ENCODE data around the gene AKT1S1.

AKT1S1 gene

GRCh38 chr19:49907745-49908446 is 30.7 kb upstream of the AKT1S1 start:
- no peak for DNase-seq

DNA sequence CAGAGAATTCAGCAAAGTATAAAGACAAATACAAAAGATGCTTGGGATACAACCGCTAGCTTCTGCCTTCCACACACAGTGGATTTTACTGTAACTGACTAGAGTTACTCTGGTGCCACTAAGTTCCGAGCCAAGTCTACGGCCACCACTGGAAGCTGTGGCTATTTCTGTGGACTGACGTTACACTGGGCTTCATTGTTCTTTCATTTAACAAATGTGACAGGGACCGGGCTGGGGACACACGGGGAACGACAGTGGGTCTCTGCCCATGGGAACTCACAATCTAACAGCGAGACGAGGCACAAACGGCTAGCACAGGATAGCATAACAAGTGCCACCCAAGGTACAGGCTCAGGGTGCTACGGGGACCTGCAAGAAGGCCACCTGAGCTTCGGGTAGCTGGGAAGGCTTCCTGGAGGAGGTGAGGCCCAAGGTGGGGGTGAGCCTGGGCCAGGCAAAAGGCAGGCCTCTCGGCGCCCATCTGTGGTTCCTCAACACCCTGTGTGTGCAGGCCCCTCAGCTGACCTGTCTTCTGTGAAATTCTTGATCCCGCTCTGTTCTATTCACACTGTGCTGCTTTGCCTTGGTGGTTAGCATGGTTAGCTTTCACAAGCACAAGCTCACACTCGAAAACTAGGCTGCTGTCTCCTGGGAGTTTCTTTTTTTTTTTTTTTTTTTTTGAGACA is 29.9 kb upstream of the AKT1S1 start:
- no peak for DNase-seq

DNA sequence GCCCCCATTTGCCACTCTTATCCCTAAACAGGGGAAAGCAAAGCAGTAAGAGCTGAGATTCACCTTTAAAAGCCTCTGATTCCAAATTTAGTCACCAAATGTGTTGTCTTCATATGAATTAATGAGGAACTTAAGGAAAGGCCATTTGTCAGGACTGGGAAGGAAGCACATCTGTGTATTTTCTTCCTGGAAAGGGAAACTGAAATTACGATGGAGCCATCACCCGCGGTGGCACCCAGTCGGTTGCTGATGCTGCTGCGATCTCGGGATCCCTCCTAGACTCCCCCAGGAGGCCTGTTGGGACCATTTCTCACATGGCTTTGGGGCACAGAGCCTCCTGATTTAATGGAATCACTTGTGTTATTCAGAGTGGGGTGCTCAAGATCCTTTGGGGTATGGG is 27.0 kb upstream of the AKT1S1 start:
- DNase-seq, result no peak

GRCh38 chr19:49896863-49897621 is 19.9 kb upstream of the AKT1S1 start, which contains the start of gene IL4I1:
IL4I1 (minus strand) TSS chr19:49896887; CDS start chr19:49896160, 727 bp downstream.
- peak; percentile 65 for DNase-seq

DNA sequence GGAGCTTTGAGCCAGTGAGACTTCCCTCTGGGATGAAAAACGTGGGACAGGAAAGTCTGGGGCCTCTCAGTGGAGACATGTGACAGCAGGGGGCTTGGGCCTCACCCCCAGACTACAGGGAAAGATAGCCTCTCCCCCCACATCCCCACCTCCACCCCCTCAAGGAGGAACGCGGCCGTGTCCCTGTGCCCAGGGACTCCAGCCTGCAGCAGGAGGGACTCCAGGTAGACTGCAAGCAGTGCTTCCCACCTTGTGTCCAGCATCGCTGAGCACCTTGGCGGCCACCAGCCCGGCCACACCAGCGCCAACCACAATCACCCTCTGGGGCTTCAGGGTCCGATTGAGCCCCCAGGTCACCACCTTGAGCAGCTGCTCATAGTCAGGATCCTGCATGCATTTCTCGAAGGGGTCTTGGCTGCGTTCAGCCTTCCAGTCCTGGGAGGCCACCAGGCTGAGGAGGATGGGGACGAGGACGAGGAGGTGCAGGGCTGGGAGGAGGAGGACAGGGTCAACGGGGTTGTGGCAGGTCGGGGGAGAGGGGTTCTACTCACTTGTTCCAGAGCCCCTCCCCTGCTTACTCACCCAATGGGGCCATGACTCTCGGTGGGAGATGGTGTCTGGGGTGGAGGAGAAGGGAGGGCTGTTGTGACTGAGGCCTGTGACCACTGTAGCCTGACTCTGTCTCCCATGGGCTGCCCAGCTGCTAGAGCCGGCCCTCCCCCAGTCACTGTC is 18.6 kb upstream of the AKT1S1 start:
- no peak for DNase-seq

DNA sequence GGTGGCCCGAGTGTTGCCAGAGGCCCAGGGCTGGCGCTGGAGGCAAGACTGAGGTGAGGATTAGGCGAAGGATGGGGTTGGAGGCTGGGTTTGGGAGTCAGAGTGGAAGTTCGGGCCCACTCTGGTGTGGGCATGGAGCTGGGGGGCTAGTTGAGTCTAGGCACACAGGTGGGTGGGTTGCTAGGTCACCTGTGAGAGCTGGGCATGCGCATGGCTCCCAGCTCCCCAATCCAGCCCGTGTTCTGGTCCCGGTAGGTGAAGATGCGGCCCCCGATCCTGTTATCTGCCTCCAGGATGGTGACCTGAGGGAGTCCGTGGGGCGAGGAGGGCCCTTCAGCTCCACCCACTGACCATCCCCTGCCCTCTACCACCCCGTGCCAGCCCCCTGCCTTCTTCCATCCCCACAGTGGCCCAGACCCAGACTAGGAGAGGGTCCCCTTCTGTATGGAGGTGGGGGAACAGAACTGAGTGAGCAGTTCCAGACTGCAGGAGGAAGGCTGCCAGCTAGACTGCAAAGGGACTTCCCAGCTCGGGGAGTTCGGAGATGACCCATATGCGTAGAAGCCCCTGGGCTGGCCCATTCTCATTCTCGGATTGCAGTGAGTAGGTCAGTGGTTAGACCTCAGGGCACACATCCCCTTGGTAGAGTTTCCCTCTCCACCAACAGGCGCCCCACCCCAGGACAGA is 17.9 kb upstream of the AKT1S1 start:
- DNase-seq, result peak; percentile 27

- DNase-seq, result no peak
These were observed 17.0 kb upstream of the AKT1S1 start for GRCh38 chr19:49894011-49894664.

DNA sequence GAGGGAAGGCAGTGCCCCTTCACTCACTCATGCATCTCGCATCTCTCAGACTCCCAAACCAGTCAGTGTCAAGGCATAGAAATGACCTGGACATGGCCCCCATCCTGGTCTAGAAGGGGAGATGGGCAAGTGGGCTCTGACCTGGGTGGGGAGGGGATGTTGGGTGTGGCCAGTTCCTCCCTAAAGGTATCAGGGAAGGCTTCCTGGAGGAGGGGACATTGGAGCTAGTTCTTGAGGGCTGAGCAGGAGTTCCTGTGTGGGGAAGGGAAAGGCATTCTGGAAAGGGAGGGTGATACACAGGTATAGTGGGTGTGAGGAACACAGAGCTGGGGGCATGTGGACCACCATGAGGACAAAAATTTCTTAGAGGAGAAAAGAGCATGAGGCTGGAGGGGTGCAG is 15.6 kb upstream of the AKT1S1 start:
- DNase-seq, result no peak

DNA sequence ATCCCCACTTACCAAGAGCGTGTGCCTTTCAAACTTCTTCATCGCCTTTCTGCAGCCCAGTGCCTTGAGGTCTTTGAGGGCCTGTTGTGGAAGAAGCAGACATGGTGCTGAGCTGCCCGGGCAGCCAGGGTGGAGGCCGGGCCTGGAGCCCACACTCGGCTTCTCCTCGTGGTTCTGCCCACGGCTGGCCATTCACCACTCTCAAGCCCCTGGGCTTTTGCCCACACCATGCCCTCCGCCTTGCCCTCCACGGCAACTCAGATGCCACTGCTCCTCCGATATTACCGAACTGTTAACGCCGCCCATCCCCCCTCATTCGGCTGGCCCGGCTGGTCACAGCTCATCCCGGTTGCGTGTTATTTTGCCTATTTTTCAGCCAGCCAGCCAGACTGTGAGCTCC is 14.2 kb upstream of the AKT1S1 start:
- DNase-seq, result no peak

DNA sequence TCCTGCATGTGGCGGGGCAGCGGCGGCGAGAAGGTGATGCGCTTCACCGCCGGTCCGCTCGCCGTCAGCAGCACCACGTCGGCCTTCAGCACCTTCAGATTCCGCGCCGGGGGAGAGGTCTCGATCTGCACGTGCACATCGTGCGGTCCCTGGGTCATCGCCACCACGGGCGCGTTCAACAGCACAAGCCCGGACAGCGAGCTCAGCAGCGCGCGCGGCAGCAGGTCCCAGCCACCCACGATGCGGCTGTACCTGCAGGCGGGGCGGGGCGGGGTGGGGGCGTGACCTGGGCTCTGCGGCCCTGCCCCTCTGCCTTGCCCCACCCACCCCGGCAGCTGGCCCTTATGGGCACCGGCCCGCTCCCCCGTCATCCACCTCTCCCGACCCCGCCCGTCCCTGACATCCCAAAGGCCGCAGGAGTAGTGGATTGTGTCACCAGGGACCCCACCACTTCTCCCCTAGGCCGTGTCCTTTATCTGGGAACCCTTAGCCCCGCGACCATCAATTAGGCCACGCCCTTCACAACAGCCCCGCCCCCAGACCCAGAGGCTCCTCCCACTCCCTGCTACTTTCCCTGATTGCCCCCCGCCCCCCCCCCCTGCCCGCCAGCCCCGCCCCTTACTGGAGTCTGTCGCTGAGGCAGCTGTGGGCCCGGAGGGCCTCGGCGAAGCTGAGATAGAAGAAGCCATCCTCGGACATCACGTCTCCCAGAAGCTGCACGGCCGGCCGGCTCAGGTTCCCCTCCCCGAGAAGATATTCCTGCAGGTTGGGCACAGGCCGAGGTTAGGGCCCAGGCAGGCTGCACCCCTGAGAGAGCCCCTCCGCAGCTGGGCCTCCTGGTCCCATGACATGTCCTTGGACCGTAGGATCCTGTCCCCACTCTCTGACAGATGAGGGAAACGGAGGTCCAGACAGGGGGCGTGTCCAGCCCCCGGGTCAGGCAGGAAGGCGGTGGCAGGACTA is 13.5 kb upstream of the AKT1S1 start:
- DNase-seq, result peak; percentile 71

GRCh38 chr19:49889687-49890348 is 12.7 kb upstream of the AKT1S1 start:
- DNase-seq, result peak; percentile 62

GRCh38 chr19:49889038-49889686 is 12.0 kb upstream of the AKT1S1 start:
- DNase-seq, result no peak

DNA sequence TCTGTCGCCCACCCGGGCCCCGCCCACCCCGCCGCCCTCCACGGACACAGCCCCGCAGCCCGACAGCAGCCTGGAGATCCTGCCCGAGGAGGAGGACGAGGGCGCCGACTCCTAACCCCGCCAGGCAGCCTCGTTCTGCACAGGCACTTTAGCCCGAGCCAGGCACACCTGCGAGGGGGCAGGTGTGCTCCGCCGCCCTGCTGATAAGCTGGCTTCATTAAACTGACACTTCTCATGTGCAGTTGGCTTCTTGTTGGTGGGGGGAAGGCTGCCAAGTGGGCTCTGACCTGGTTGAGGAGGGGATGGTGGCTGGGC is 11.3 kb upstream of the AKT1S1 start:
- no peak for DNase-seq

DNA sequence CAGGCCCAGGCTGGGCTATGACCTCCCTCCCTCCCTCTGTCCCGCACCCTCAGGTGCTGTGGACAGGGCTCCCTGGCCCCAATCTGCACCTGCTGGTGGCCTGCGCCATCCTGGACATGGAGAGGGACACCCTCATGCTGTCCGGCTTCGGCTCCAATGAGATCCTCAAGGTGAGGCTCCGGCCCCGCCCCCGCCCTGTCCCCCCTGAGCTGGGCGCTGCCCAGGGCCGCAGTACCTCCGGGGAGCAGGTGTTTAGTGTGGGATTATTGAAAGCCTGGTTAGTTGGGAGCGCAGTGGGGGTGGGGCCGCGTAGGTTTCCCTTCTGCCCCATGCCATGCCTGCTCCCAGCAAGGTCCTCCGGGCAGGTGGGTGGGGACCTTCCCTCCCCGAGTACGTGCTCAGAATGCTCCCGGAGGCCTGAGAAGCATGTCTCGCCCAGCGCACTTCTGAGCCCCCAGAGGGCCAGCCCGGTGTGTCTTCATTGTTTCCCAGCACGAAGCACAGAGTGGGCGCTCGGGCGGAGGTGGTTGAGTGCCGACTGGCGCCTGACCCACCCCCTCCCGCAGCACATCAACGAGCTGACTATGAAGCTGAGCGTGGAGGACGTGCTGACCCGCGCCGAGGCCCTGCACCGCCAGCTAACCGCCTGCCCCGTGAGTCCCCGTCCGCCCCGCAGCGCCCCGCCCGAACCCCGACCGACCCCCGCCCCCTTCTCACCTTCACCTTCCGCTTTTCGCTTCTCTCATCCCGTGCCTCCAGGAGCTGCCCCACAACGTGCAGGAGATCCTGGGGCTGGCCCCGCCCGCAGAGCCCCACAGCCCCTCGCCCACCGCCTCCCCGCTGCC is 10.7 kb upstream of the AKT1S1 start:
- no peak for DNase-seq

- DNase-seq, result no peak
These were observed 10.0 kb upstream of the AKT1S1 start for GRCh38 chr19:49887037-49887664.

DNA sequence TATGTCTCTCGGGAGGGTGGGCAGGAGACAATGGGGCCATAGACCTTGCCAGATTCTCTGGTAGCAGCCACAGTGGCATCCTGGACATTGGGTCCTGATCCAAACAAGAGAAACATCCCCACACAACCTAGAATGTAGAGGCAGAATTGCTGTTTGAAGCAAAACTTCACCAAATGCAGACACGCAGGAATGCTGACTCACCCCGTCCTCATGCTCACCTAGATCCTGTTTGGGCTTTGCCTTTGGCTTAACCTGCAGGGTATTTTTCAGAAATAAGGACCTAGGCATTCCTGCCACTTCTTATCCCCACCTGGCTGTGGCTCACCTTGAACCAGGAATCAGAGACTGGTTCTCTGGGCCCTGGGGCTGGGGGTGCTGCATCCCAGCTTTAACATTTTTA is 7.6 kb upstream of the AKT1S1 start:
- no peak for DNase-seq

DNA sequence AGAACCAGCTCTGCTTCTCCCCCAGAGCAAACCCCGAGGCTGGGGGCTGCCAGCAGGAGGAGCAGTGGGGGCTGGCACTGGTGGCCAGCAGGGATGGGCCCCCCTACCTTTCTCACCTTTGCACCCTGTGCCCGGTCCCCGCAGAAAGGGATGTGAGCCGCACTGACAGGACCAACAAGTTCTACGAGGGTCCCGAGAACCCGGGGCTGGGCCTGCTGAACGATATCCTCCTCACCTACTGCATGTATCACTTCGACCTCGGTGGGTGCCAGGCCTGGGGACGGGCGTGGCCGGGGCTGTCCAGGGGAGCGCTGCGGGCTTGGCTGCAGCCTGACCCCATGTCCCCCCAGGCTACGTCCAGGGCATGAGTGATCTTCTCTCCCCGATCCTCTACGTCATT is 7.0 kb upstream of the AKT1S1 start:
- DNase-seq, result no peak

GRCh38 chr19:49883094-49883493 is 5.9 kb upstream of the AKT1S1 start:
- no peak for DNase-seq

Data from T-helper 9 cell (primary cell).